Common myeloid progenitor, CD34-positive (primary cell): ENCODE data around the gene HMGCL.
"Not testable (repeated sequence)": the region's sequence is repeated elsewhere in the genome, so short reads cannot be mapped to it uniquely, and the experiment has no call there.

ENCODE experiments used
- CTCF ChIA-PET: fragments of 350-600 bp; sonication (Branson Sonifier 250); formaldehyde crosslinking; loops from one replicate; lab custom pipeline; 2021; ENCODE audit warnings: antibody characterized with exemption; lab: Charles Lee
- POLR2A ChIA-PET: fragments of 350-600 bp; sonication (Branson Sonifier 250); formaldehyde crosslinking; loops from one replicate; lab custom pipeline; 2021; ENCODE audit warnings: antibody characterized with exemption; lab: Charles Lee
- DNase-seq, 3 donors: peaks; one replicate each; pipeline versions ENCODE4 v3.0.0 to v3.0.0-alpha.2; 2013
- H3K27ac ChIP-seq, 2 experiments: 1 replicate in 1 of 2; 2 replicates in 1 of 2; pipeline ENCODE4 v1.7.0; 2013; ENCODE audit warnings: inconsistent platforms in 2 of 2, low read length in 2 of 2, mild to moderate bottlenecking in 2 of 2, low read depth in 1 of 2, moderate library complexity in 1 of 2; ENCODE audit not compliant: severe bottlenecking in 2 of 2, insufficient read depth in 1 of 2, poor library complexity in 1 of 2
- H3K27me3 ChIP-seq, 5 experiments: replicated peaks in 2 of 5; 1 replicate in 3 of 5; 2 replicates in 2 of 5; pipeline versions ENCODE4 v1.6.1 to v1.7.0; 2013; ENCODE audit warnings: low read length in 4 of 5, mild to moderate bottlenecking in 2 of 5, moderate library complexity in 2 of 5, inconsistent platforms in 1 of 5; ENCODE audit not compliant: insufficient read depth in 5 of 5, control insufficient read depth in 4 of 5
- H3K36me3 ChIP-seq, 4 experiments: 1 replicate in 2 of 4; 2 replicates in 2 of 4; pipeline versions ENCODE4 v1.6.1 to v1.7.0; 2013; ENCODE audit warnings: low read length in 3 of 4, control low read depth in 1 of 4, mild to moderate bottlenecking in 1 of 4; ENCODE audit not compliant: control insufficient read depth in 4 of 4, insufficient read depth in 4 of 4
- H3K4me1 ChIP-seq, 4 experiments: 1 replicate in 3 of 4; 2 replicates in 1 of 4; pipeline versions ENCODE4 v1.6.1 to v1.7.1; 2013; ENCODE audit warnings: low read length in 3 of 4, mild to moderate bottlenecking in 3 of 4, control low read depth in 1 of 4, inconsistent platforms in 1 of 4, moderate library complexity in 1 of 4; ENCODE audit not compliant: control insufficient read depth in 4 of 4, insufficient read depth in 4 of 4; ENCODE audit errors: control extremely low read depth in 1 of 4
- H3K4me3 ChIP-seq, 7 experiments: 1 replicate in 4 of 7; 2 replicates in 3 of 7; pipeline versions ENCODE4 v1.5.1 to v1.7.0; 2013; ENCODE audit warnings: mild to moderate bottlenecking in 7 of 7, low read length in 6 of 7, moderate library complexity in 6 of 7, inconsistent platforms in 2 of 7, low read depth in 2 of 7, control low read depth in 1 of 7; ENCODE audit not compliant: insufficient read depth in 4 of 7, control insufficient read depth in 1 of 7; ENCODE audit errors: extremely low read depth in 1 of 7
- H3K9me3 ChIP-seq, 5 experiments: 1 replicate in 4 of 5; 2 replicates in 1 of 5; pipeline versions ENCODE4 v1.6.1 to v1.7.1; 2013; ENCODE audit warnings: low read length in 4 of 5, mild to moderate bottlenecking in 2 of 5, inconsistent platforms in 1 of 5, low read depth in 1 of 5, moderate library complexity in 1 of 5; ENCODE audit not compliant: control insufficient read depth in 4 of 5, insufficient read depth in 2 of 5; ENCODE audit errors: control extremely low read depth in 1 of 5
- WGBS: methylation state at CpG from one replicate; pipeline ENCODE4 v1.1.5; 2013; ENCODE audit not compliant: insufficient coverage; 5-methylcytosine and 5-hydroxymethylcytosine counted together

HMGCL gene

DNA sequence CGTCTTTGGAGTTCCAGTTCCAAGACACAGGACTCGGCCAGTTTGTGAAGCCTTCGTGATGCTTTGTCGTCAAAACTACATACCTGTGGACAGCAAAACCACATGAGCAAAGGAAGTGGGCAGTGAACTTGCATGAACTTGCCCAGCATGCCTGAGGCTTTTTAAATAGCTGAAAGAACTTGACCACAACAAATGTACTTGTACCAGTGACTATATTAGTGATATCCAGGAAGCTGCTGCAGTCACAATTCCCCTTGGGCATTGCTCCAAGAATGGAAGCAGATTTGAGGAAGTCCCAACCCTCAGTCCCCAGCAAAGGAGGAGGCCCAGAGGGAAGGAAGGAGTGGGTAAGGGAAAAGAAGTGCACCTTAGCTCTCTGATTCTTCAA, 40.3 kb upstream of the HMGCL start:
- Histone ChIP-seq H3K27me3 (no peaks in the 10 kb centered on the region), H3K4me3 (no peak overlapping the region), H3K36me3 (peaks cover 12 to 26% (median 18%) of the 10 kb centered on the region in 4 experiments), H3K27ac (no peak overlapping the region), H3K9me3 (no peaks in the 10 kb centered on the region), H3K4me1 (peaks cover 15 to 44% (median 29%) of the 10 kb centered on the region in 4 experiments)
- 54% methylated on average over 4 of the region's 4 CpGs for WGBS
- peak; percentile 25 to 39 (median 29) for DNase-seq
- POLR2A ChIA-PET, result no interaction called here
- CTCF ChIA-PET, result interaction anchor here (1.1 to 9.2 kb wide), 5 partner anchors 16 to 344 kb away, joined by 3 to 68 read pairs (median 5); no protein-coding TSS in a partner anchor

DNA sequence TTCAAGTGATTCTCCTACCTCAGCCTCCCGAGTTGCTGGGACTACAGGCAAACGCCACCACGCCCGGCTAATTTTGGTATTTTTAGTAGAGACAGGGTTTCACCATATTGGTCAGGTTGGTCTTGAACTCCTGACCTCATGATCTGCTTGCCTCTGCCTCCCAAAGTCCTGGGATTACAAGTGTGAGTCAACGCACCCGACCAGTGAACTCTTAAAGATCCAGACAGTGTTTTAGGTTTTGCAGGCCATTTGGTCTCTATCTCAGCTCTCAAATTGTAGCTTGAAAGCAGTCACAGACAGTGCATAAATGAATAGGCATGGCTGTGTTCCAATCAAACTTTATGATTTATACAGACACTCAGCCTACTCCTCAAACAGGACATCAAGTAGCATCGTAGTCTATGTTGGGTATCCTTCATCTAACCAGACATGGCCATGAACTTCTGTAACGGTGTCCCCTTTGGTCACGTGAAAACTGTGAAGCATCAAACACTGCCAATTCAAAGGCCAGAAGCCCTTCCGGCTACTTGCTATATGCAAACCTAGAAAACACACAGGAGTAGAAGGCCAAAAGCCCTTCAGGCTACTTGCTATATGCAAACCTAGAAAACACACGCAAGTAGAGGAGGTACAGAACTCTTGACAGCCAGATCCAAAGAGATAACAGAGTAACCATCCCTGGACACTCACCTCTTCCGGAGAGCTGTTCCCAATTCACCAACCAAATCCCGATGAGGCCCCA, 39.7 kb upstream of the HMGCL start:
- POLR2A ChIA-PET, result interaction anchor here (0.6 kb wide), 1 partner anchor 35 kb away, joined by 3 read pairs; no protein-coding TSS in a partner anchor
- CTCF ChIA-PET, result interaction anchor here (1.1 to 9.2 kb wide), 5 partner anchors 16 to 343 kb away, joined by 3 to 68 read pairs (median 5); no protein-coding TSS in a partner anchor

DNA sequence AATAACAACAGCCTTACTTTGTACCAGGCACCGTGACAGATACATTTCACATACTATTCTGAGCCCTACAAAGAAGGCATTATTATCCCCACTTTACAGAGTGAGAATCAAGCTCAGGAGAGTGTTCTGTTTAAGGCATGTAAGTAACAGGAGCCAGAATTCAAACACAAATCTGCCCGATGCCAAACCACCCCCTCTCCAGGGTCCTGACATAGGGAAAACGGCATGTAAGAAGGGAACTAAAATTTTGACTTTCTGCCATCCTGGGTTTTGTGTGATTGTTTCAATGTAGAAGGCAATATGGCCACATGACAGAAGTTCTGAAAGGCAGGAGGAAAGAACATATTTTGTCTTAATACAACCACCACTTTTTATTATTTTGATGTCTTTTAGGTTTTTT, 37.4 kb upstream of the HMGCL start:
- no peaks in the 10 kb centered on the region for H3K27me3 ChIP-seq
- H3K4me1 ChIP-seq, result peaks cover 11 to 25% (median 16%) of the 10 kb centered on the region in 4 experiments
- no CpG with 5 or more reads among the region's 3 CpGs for WGBS
- POLR2A ChIA-PET, result interaction anchor here (0.6 kb wide), 1 partner anchor 323 kb away, joined by 5 read pairs; no protein-coding TSS in a partner anchor
- no peak overlapping the region for H3K4me3 ChIP-seq
- no peak overlapping the region for H3K27ac ChIP-seq
- DNase-seq, result no peak
- no peaks in the 10 kb centered on the region for H3K9me3 ChIP-seq
- peaks cover 14 to 38% (median 23%) of the 10 kb centered on the region in 4 experiments for H3K36me3 ChIP-seq
- CTCF ChIA-PET, result no interaction called here

More for the DNA sequence above, 39.7 kb upstream of the HMGCL start:
- H3K27ac ChIP-seq, result no peak overlapping the region
- H3K27me3 ChIP-seq, result no peaks in the 10 kb centered on the region
- 96% methylated on average over 10 of the region's 13 CpGs for WGBS
- peaks cover 12 to 26% (median 18%) of the 10 kb centered on the region in 4 experiments for H3K36me3 ChIP-seq
- no peaks in the 10 kb centered on the region for H3K9me3 ChIP-seq
- H3K4me1 ChIP-seq, result peaks cover 15 to 44% (median 29%) of the 10 kb centered on the region in 4 experiments
- H3K4me3 ChIP-seq, result no peak overlapping the region
- DNase-seq, result no peak

GRCh38 chr1:23854568-23854967, 29.3 kb upstream of the HMGCL start:
- no peak overlapping the region for H3K4me3 ChIP-seq
- 85% methylated on average over 2 of the region's 2 CpGs for WGBS
- ChIA-PET CTCF (interaction anchor here (0.7 to 2.1 kb wide), 7 partner anchors 9 to 51 kb away, joined by 3 to 8 read pairs (median 5); partner anchors contain the start of gene HMGCL), POLR2A (no interaction called here)
- H3K27me3 ChIP-seq, result no peaks in the 10 kb centered on the region
- H3K36me3 ChIP-seq, result peaks cover 0 to 20% (median 5%) of the 10 kb centered on the region in 4 experiments
- no peak overlapping the region for H3K27ac ChIP-seq
- no peaks in the 10 kb centered on the region for H3K4me1 ChIP-seq
- DNase-seq, result peak in 2 of 3 donors; percentile 9 to 24
- no peaks in the 10 kb centered on the region for H3K9me3 ChIP-seq

GRCh38 chr1:23853124-23853523, 27.9 kb upstream of the HMGCL start:
- DNase-seq, H3K27me3 ChIP-seq, H3K9me3 ChIP-seq, H3K4me3 ChIP-seq, CTCF ChIA-PET, H3K4me1 ChIP-seq, H3K27ac ChIP-seq, POLR2A ChIA-PET: not testable (repeated sequence)
- peaks cover 2 to 20% (median 5%) of the 10 kb centered on the region in 4 experiments for H3K36me3 ChIP-seq
- 100% methylated on average over 5 of the region's 34 CpGs for WGBS

DNA sequence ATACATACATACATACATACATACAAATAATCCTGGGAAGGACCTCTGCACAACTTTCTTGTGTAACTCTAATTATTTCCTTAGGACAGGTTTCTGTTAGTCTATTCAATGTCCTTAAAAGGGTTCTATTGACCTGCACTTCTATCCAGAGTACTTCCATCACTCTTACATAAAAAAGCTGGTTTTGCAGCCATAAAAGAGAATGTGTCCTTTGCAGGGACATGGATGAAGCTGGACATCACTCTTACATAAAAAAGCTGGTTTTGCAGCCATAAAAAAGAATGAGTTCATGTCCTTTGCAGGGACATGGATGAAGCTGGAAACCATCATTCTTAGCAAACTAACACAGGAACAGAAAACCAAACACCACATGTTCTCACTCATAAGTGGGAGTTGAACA, 26.2 kb upstream of the HMGCL start:
- H3K27me3 ChIP-seq, H3K27ac ChIP-seq, H3K4me3 ChIP-seq, DNase-seq, POLR2A ChIA-PET, H3K4me1 ChIP-seq: not testable (repeated sequence)
- H3K36me3 ChIP-seq, result peaks cover 9 to 33% (median 11%) of the 10 kb centered on the region in 4 experiments
- CTCF ChIA-PET, result interaction anchor here (0.9 to 2.3 kb wide), 2 partner anchors 27 to 41 kb away, joined by 3 to 15 read pairs; no protein-coding TSS in a partner anchor
- H3K9me3 ChIP-seq, result peaks cover 0 to 10% (median 5%) of the 10 kb centered on the region in 5 experiments
